ENCODE results near the gene ATP10A. TPM values are rescaled to one million over a fixed set of nuclear protein-coding genes. Genes with fewer than 3 reads are reported as not detected.

The ATP10A gene
- total RNA-seq, 1 experiment from 2014 or later, result 3.9 TPM

DNA sequence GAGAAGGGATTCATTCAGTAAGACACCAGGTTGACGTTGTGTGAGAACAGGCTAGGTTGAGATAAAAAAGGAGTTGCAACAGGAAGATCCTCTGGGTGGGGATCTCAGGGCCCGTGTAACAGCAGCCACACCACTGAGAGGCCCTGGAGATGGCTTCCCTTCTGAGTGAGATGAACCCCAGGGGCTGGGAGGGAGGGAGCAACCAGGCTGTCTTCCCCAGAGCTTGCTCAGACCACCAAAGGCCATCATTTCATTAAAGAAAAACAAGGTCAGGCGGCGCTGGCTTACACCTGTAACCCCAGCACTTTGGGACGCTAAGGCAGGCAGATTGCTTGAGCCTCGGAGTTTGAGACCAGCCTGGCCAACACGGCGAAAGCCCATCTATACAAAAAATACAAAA lies 187.7 kb downstream of the ATP10A start:
- no peak for TF ChIP-seq CTCF (conservative IDR thresholded peaks at IDR 0.05)
- Histone ChIP-seq H2AFZ (ENCODE audit: low read length) (no peak overlapping the region), H2AK5ac (ENCODE audit: insufficient read length, low read length) (no peak overlapping the region), H2BK120ac (ENCODE audit: low read depth, low read length, poor library complexity, severe bottlenecking) (no peak overlapping the region), H3K79me1 (ENCODE audit: insufficient read depth, low read depth, low read length, poor library complexity, severe bottlenecking) (no peaks in the 10 kb centered on the region), H3K4me2 (ENCODE audit: insufficient read depth, insufficient read length, low read length) (no peak overlapping the region), H2BK20ac (ENCODE audit: low read depth, low read length, poor library complexity, severe bottlenecking) (no peak overlapping the region), H2BK5ac (ENCODE audit: insufficient read length, low read length) (no peak overlapping the region), H2BK15ac (ENCODE audit: low read depth, low read length) (no peak overlapping the region), H3T11ph (ENCODE audit: low read length) (no peak overlapping the region), H3K14ac (ENCODE audit: insufficient read depth, low read length) (no peak overlapping the region), H4K8ac (replicated peaks; ENCODE audit: insufficient read length, low read depth, low read length) (no peak overlapping the region), H3K23ac (ENCODE audit: insufficient read length, low read depth, low read length) (no peak overlapping the region), H3K9ac (ENCODE audit: extremely low read depth, insufficient read length, low read length) (no peak overlapping the region), H3K4ac (ENCODE audit: low read depth, low read length) (no peak overlapping the region), H2BK12ac (ENCODE audit: insufficient read length, low read depth, low read length) (no peak overlapping the region), H3K23me2 (ENCODE audit: insufficient read length, low read depth, low read length, poor library complexity, severe bottlenecking) (no peaks in the 10 kb centered on the region), H3K79me2 (ENCODE audit: insufficient read depth, low read length) (no peaks in the 10 kb centered on the region), H3K27ac (ENCODE audit: insufficient read length, low read depth, low read length) (no peak overlapping the region), H4K20me1 (ENCODE audit: control insufficient read depth, insufficient read depth, insufficient read length) (no peaks in the 10 kb centered on the region), H3K27me3 (ENCODE audit: insufficient read depth, low read length) (no peaks in the 10 kb centered on the region), H3K56ac (ENCODE audit: insufficient read length, low read depth, low read length) (no peak overlapping the region), H4K91ac (ENCODE audit: insufficient read length, low read depth, low read length) (no peak overlapping the region), H3K4me1 (ENCODE audit: insufficient read depth, low read length) (peaks cover 11% of the 10 kb centered on the region; the same call in 1 of the 2 replicates), H3K9me3 (ENCODE audit: control insufficient read depth, low read depth, low read length) (no peaks in the 10 kb centered on the region), H3K18ac (ENCODE audit: insufficient read length, low read depth, low read length) (no peak overlapping the region), H4K5ac (ENCODE audit: insufficient read length, low read depth, low read length) (no peak overlapping the region)
- Mint-ChIP-seq H3K9me3 (no peaks in the 10 kb centered on the region; a peak in 3 of 5 replicates), H3K4me3 (no peak overlapping the region), H3K4me1 (peaks cover 38 to 47% of the 10 kb centered on the region in 2 experiments), H3K27me3 (ENCODE audit: low read depth) (peaks cover 26% of the 10 kb centered on the region), H3K36me3 (ENCODE audit: insufficient read depth in 1 of 3, low read depth in 3 of 3) (peaks cover 0 to 6% (median 2%) of the 10 kb centered on the region in 3 experiments; a peak in 2 of 7 replicates), H3K27ac (no peak overlapping the region)
- no CpG with 5 or more reads among the region's 8 CpGs for WGBS (ENCODE audit: extremely low coverage, insufficient read length, low lambda C conversion rate)
- DNase-seq, result no peak
